Measurements from ENCODE around the gene CYB561D2. TPM values are rescaled to one million over a fixed set of nuclear protein-coding genes. Genes with fewer than 3 reads are reported as not detected.
"Not testable (repeated sequence)": the region's sequence is repeated elsewhere in the genome, so short reads cannot be mapped to it uniquely, and the experiment has no call there.

CYB561D2 gene
- total RNA-seq, 1 experiment from 2014 or later = 16.8 TPM

- H3K9me3 ChIP-seq (ENCODE audit: control insufficient read depth, low read depth, low read length) = no peaks in the 10 kb centered on the region
- H3K27ac ChIP-seq (ENCODE audit: insufficient read length, low read depth, low read length) = no peak overlapping the region
- H2BK12ac ChIP-seq (ENCODE audit: insufficient read length, low read depth, low read length) = no peak overlapping the region
- no peak overlapping the region for H3T11ph ChIP-seq (ENCODE audit: low read length)
- H3K79me2 ChIP-seq (ENCODE audit: insufficient read depth, low read length) = no peaks in the 10 kb centered on the region
- no peak overlapping the region for H3K23ac ChIP-seq (ENCODE audit: insufficient read length, low read depth, low read length)
- no peak overlapping the region for H3K4me3 Mint-ChIP-seq
- H3K9ac ChIP-seq (ENCODE audit: extremely low read depth, insufficient read length, low read length) = no peak overlapping the region
- peaks cover 30 to 36% of the 10 kb centered on the region in 2 experiments for H3K9me3 Mint-ChIP-seq
- H3K27me3 Mint-ChIP-seq (ENCODE audit: low read depth) = peaks cover 6% of the 10 kb centered on the region
- no peak overlapping the region for H2AFZ ChIP-seq (ENCODE audit: low read length)
- no peak overlapping the region for H3K14ac ChIP-seq (ENCODE audit: insufficient read depth, low read length)
- H3K4me2 ChIP-seq (ENCODE audit: insufficient read depth, insufficient read length, low read length) = no peak overlapping the region
- no peak overlapping the region for H2BK20ac ChIP-seq (ENCODE audit: low read depth, low read length, poor library complexity, severe bottlenecking)
- H3K23me2 ChIP-seq (ENCODE audit: insufficient read length, low read depth, low read length, poor library complexity, severe bottlenecking) = no peaks in the 10 kb centered on the region
- H2AK5ac ChIP-seq (ENCODE audit: insufficient read length, low read length) = no peak overlapping the region
- no peak overlapping the region for H2BK5ac ChIP-seq (ENCODE audit: insufficient read length, low read length)
- no peak overlapping the region for H3K4ac ChIP-seq (ENCODE audit: low read depth, low read length)
- 0 out of 2 replicates have a peak overlapping the region, but pooled peaks have one; percentile 1 for H2BK15ac ChIP-seq (ENCODE audit: low read depth, low read length)
- H3K4me1 Mint-ChIP-seq = peaks cover 19 to 22% of the 10 kb centered on the region in 2 experiments
- H4K8ac ChIP-seq (replicated peaks; ENCODE audit: insufficient read length, low read depth, low read length) = no peak overlapping the region
- H3K36me3 Mint-ChIP-seq (ENCODE audit: insufficient read depth in 1 of 3, low read depth in 3 of 3) = peaks cover 2 to 9% (median 3%) of the 10 kb centered on the region in 3 experiments
- H4K91ac ChIP-seq (ENCODE audit: insufficient read length, low read depth, low read length) = no peak overlapping the region
- H3K79me1 ChIP-seq (ENCODE audit: insufficient read depth, low read depth, low read length, poor library complexity, severe bottlenecking) = no peaks in the 10 kb centered on the region
- no peaks in the 10 kb centered on the region for H3K4me1 ChIP-seq (ENCODE audit: insufficient read depth, low read length)
- H3K18ac ChIP-seq (ENCODE audit: insufficient read length, low read depth, low read length) = no peak overlapping the region
- H4K5ac ChIP-seq (ENCODE audit: insufficient read length, low read depth, low read length) = no peak overlapping the region
- H3K27ac Mint-ChIP-seq = no peak overlapping the region
- no peak overlapping the region for H2BK120ac ChIP-seq (ENCODE audit: low read depth, low read length, poor library complexity, severe bottlenecking)
- H3K27me3 ChIP-seq (ENCODE audit: insufficient read depth, low read length) = no peaks in the 10 kb centered on the region
- no peak overlapping the region for H3K56ac ChIP-seq (ENCODE audit: insufficient read length, low read depth, low read length)
- H4K20me1 ChIP-seq (ENCODE audit: control insufficient read depth, insufficient read depth, insufficient read length) = no peaks in the 10 kb centered on the region
- no peak for DNase-seq
- no peak for TF ChIP-seq CTCF (conservative IDR thresholded peaks at IDR 0.05)
These were observed 46.1 kb upstream of the CYB561D2 start for GRCh38 chr3:50304601-50305000.

GRCh38 chr3:50312041-50312440 lies 38.6 kb upstream of the CYB561D2 start:
- H3K4me1 ChIP-seq (ENCODE audit: insufficient read depth, low read length); H2BK20ac ChIP-seq (ENCODE audit: low read depth, low read length, poor library complexity, severe bottlenecking); H3K56ac ChIP-seq (ENCODE audit: insufficient read length, low read depth, low read length); H2AFZ ChIP-seq (ENCODE audit: low read length); H3K79me2 ChIP-seq (ENCODE audit: insufficient read depth, low read length); H3K4me1 Mint-ChIP-seq; DNase-seq; H3K27ac Mint-ChIP-seq; H2BK15ac ChIP-seq (ENCODE audit: low read depth, low read length); H3T11ph ChIP-seq (ENCODE audit: low read length); H3K23ac ChIP-seq (ENCODE audit: insufficient read length, low read depth, low read length); H2BK120ac ChIP-seq (ENCODE audit: low read depth, low read length, poor library complexity, severe bottlenecking); H3K27me3 ChIP-seq (ENCODE audit: insufficient read depth, low read length); H3K79me1 ChIP-seq (ENCODE audit: insufficient read depth, low read depth, low read length, poor library complexity, severe bottlenecking); H3K23me2 ChIP-seq (ENCODE audit: insufficient read length, low read depth, low read length, poor library complexity, severe bottlenecking); H4K5ac ChIP-seq (ENCODE audit: insufficient read length, low read depth, low read length); H2BK5ac ChIP-seq (ENCODE audit: insufficient read length, low read length); H3K14ac ChIP-seq (ENCODE audit: insufficient read depth, low read length); H3K4me3 Mint-ChIP-seq; H2AK5ac ChIP-seq (ENCODE audit: insufficient read length, low read length); H3K27me3 Mint-ChIP-seq (ENCODE audit: low read depth); H3K9me3 ChIP-seq (ENCODE audit: control insufficient read depth, low read depth, low read length); H4K91ac ChIP-seq (ENCODE audit: insufficient read length, low read depth, low read length); H4K8ac ChIP-seq (replicated peaks; ENCODE audit: insufficient read length, low read depth, low read length); H3K4ac ChIP-seq (ENCODE audit: low read depth, low read length); H4K20me1 ChIP-seq (ENCODE audit: control insufficient read depth, insufficient read depth, insufficient read length); H2BK12ac ChIP-seq (ENCODE audit: insufficient read length, low read depth, low read length); H3K9ac ChIP-seq (ENCODE audit: extremely low read depth, insufficient read length, low read length); H3K27ac ChIP-seq (ENCODE audit: insufficient read length, low read depth, low read length); H3K4me2 ChIP-seq (ENCODE audit: insufficient read depth, insufficient read length, low read length); H3K18ac ChIP-seq (ENCODE audit: insufficient read length, low read depth, low read length): not testable (repeated sequence)
- no CpG with 5 or more reads among the region's 32 CpGs for WGBS (ENCODE audit: extremely low coverage, insufficient read length, low lambda C conversion rate)
- Mint-ChIP-seq H3K9me3 (peaks cover 31 to 39% of the 10 kb centered on the region in 2 experiments), H3K36me3 (ENCODE audit: insufficient read depth in 1 of 3, low read depth in 3 of 3) (peaks cover 34 to 40% (median 35%) of the 10 kb centered on the region in 3 experiments)

Measured in H9 (cell line).